GM18951 (cell line): ENCODE measurements around the gene EPB41L4B.

Experiments
- POLR2A ChIP-seq: IDR thresholded peaks from 4 replicates; pipeline ENCODE4 v1.6.1; 2011; ENCODE audit warnings: mild to moderate bottlenecking; ENCODE audit not compliant: insufficient read length, insufficient read depth; ENCODE audit errors: extremely low read depth
- in situ Hi-C: fragments of 300-500 bp; cut with MboI; formaldehyde crosslinking; loops from one replicate; pipeline ENCODE4 v1.12.0; 2022; ENCODE audit warnings: low sequenced_read_pairs, mixed read lengths, inconsistent platforms; ENCODE audit not compliant: unreplicated experiment

The EPB41L4B gene

GRCh38 chr9:109335929-109336328 is 15.1 kb upstream of the EPB41L4B start:
- in situ Hi-C loops = no loop called here
- no peak for TF ChIP-seq POLR2A

GRCh38 chr9:109335121-109335520 is 14.3 kb upstream of the EPB41L4B start:
- in situ Hi-C loops = no loop called here
- TF ChIP-seq POLR2A = no peak

GRCh38 chr9:109331353-109331752 is 10.5 kb upstream of the EPB41L4B start:
- in situ Hi-C loops = no loop called here
- TF ChIP-seq POLR2A = no peak

- no peak for TF ChIP-seq POLR2A
- in situ Hi-C loops = no loop called here
Measured at GRCh38 chr9:109329638-109330258, 8.9 kb upstream of the EPB41L4B start.

- TF ChIP-seq POLR2A = no peak
- in situ Hi-C loops = no loop called here
Measured at GRCh38 chr9:109328978-109329637, 8.2 kb upstream of the EPB41L4B start.

GRCh38 chr9:109325089-109325488 is 4.2 kb upstream of the EPB41L4B start:
- in situ Hi-C loops = no loop called here
- no peak for TF ChIP-seq POLR2A

- no peak for TF ChIP-seq POLR2A
- in situ Hi-C loops = no loop called here
Measured at GRCh38 chr9:109323771-109324170, 2.9 kb upstream of the EPB41L4B start.

- in situ Hi-C loops = no loop called here
- TF ChIP-seq POLR2A = no peak
Measured at GRCh38 chr9:109321727-109322126, 868 bp upstream of the EPB41L4B start.

- in situ Hi-C loops = no loop called here
Measured at GRCh38 chr9:109320331-109320741, 523 bp downstream of the EPB41L4B start.

GRCh38 chr9:109319626-109320241 is 1.1 kb downstream of the EPB41L4B start:
- in situ Hi-C loops = no loop called here

More at GRCh38 chr9:109320331-109320741, 523 bp downstream of the EPB41L4B start:
- TF ChIP-seq POLR2A = no peak

GRCh38 chr9:109319017-109319625 is 1.7 kb downstream of the EPB41L4B start:
- in situ Hi-C loops = no loop called here
- TF ChIP-seq POLR2A = no peak

More at GRCh38 chr9:109319626-109320241, 1.1 kb downstream of the EPB41L4B start:
- no peak for TF ChIP-seq POLR2A

- in situ Hi-C loops = no loop called here
Measured at GRCh38 chr9:109317979-109318741, 2.7 kb downstream of the EPB41L4B start.

More at GRCh38 chr9:109317979-109318741, 2.7 kb downstream of the EPB41L4B start:
- TF ChIP-seq POLR2A = no peak
